NCI-H526 treated with DMSO at 0.1 percent for 48 hours (cell line): Measurements from ENCODE around the gene DYNLT2B.
"Not testable (repeated sequence)": the region's sequence is repeated elsewhere in the genome, so short reads cannot be mapped to it uniquely, and the experiment has no call there.

ENCODE experiments used
- DNase-seq: peaks from one replicate; lab custom pipeline; 2025; lab: John Stamatoyannopoulos, UW

The DYNLT2B gene

DNA sequence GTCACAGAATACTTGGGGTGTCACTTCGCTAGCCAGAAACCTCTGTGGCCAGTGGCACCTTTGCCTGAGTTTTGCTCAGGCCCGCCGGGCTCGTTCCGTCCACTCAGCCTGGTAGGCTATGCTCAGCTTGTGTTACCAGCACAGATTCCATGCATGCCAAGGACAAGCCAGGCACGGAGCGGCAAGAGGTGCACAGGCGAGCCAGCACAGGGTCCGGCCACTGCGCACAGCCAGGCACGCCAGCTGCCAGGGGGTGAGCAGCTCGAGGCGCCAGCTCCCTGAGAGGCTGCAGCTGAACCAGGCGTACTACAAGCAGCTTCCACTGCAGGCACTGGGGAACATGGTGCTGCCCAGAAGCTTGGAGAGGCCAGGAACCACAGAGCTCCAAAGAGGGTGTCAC, 45.2 kb downstream of the DYNLT2B start:
- DNase-seq, result no peak

DNA sequence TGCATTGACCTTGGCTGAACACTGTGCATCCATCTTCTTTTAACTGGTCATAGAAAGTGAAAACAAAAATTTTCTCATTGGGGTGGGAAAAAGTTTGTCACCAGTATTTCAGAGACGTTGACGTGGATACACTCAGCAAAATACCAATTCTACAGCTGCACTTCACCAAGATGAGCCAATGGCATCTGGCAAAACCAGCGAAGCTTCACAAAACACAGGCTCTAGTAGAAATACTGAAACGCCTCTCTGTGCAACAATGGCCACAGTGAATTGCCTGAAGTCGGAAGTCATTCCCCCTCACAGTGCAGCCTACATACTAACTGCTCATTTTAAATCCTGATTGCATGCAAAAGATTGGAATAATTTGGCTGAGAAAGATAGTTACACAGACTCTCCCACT, 47.5 kb downstream of the DYNLT2B start:
- DNase-seq, result no peak

DNA sequence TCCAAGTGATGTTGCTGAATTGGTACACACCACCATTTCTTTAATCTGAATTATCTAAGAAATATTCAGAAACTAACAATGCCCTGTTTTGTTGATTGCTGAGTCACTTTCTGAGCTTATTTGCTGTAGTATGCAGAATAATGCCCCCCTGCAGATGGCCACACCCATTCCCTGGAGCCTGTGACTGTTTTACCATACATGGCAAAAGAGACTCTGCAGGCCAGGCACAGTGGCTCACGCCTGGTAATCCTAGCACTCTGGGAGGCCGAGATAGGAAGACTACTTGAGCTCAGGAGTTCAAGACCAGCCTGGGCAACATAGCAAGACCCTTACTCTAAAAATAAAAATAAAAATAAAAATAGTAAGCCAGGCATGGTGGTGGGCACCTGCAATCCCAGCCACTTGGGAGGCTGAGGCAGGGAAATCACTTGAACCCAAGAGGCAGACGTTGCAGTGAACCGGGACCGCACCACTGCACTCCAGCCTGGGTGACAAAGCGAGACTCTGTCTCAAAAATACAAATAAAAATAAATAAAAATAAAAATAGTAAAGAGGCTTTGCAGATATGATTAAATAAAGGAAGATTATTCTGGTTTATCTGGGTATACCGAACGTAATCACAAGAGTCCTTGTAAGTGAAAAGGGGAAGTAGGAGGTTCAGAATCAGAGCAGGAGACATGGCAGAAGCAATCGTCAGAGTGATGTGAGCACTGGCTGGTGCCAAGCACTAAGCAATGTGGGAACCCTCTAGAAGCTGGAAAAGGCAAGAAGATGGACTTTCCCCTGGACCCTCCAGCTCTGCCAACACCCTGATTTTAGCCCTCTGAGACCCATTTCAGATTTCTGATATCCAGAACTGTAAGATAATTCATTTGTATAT, 49.5 kb downstream of the DYNLT2B start:
- no peak for DNase-seq

DNA sequence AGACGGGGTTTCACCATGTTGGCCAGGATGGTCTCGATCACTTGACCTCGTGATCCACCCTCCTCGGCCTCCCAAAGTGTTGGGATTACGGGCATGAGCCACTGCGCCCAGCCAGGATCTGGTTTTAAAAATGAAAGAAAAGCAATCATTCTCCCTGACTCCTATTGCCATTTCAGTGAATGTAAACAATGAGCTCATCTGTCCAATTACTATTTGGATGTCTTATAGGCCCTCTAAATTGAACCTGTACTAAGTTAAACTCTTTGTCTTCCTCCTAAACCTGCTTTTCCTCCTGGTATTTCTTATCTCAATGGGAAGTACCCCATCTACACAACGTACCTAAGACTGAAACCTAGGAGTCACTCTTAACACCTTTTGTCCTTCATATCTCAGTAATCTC, 54.2 kb downstream of the DYNLT2B start:
- DNase-seq, result no peak

DNA sequence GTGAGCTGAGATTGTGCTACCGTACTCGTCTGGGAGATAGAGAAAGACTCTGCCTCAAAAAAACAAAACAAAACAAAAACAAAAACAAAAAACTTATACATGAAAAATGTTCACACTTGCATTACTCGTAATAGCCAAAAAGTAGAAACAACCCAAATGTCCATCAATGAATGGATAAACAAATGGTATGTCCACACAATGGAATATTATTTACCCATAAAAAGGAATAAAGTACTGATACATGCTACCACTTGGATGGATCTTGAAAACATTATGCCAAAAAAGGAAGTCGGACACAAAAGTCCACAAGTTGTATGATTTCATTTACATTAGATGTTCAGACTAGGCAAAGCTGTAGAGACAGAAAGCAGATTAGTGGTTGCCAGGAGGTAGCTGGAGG, 57.3 kb downstream of the DYNLT2B start:
- no peak for DNase-seq

DNA sequence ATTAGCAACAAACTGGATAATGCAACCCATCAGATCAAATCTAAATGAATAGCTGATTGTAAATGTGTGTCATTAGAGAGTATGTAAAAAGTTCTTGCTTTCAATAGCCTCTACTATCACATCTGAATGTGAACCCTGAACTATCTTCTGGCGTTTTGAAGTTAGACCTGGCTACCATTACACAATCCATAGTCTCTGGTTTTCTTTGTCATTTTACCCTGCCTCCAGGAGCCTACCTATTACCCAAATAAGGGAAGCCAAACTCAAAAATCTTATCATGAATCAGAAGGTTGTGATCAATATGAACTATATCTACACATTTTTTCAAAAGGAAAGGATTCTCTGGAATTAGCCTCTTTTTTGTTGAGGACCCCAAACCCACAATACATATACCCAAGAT, 62.3 kb downstream of the DYNLT2B start:
- no peak for DNase-seq

DNA sequence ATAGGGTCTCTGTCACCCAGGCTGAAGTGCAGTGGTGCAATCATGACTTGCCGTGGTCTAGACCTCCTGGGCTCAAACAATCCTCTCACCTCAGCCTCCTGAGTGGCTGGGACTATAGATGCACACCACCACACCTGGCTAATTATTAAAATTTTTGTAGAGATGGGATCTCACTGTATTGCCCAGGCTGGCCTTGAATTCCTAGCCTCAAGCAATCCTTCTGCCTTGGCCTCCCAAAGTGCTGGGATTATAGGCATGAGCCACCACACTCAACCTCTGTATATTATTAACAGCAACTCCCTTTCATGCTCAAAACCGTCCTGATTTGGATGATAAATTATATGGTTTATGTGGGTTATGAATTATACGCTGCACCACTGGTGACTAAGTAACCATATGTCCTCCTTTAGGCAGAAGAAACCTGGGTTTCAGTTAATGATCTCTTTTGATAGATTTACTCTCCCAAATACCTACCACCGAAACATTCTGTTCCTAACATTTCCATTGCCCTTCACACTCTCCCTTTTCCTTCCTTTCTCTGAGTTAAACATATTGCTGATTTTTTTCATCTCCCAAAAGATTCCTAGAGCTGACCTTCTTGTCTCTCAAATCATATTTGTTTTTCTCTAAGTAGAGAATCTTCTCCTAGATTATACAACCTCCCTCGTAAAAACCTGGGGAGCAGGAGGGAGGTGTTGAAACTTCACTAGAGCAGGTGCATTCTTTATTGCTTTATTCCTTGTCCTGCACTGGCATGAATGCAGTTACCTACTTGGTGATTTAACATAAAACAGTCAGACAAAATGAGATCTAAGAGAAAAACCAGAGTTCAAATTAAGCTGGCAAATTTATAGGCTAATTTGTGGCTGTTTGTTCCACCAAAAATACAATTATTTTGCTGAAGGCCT, 63.4 kb downstream of the DYNLT2B start:
- DNase-seq, result no peak

DNA sequence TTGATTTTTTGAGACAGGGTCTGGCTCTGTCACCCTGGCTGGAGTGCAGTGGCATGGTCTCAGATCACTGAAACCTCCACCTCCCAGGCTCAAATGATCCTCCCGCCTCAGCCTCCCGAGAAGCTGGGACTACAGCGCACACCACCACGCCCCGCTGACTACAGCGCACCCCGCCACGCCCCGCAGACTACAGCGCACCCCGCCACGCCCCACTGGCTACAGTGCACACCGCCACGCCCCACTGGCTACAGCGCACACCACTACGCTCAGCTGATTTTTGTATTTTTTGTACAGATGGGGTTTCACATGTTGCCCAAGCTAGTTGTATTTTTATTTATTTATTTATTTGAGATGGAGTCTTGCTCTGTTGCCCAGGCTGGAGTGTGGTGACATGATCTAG, 66.1 kb downstream of the DYNLT2B start:
- DNase-seq, result no peak

DNA sequence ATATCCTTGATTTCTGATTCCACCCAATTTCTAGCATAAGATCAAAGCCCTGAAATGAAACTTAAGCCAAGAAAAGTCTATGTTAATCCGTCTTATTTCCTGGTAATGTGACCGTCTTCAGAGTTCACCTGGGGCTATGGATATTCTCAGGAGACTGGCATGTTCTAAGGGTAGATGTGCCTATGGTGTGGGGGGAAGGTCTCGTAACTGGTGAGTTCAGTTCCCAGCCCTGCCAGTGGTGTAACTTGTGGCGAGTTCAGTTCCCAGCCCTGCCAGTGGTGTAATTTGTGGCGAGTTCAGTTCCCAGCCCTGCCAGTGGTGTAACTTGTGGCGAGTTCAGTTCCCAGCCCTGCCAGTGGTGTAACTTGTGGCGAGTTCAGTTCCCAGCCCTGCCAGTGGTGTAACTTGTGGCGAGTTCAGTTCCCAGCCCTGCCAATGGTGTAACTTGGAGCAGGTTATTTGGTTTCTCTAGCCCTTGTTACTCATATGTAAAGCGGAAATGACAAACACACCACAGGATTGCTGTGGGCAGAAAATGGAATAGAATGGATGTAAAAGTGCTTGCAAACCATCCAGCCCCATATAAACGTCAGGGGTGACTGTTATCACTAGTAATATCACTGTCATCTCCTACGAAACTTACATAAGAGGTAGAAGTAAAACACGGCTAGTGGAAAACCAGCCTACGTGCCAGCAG, 71.3 kb downstream of the DYNLT2B start:
- no peak for DNase-seq

DNA sequence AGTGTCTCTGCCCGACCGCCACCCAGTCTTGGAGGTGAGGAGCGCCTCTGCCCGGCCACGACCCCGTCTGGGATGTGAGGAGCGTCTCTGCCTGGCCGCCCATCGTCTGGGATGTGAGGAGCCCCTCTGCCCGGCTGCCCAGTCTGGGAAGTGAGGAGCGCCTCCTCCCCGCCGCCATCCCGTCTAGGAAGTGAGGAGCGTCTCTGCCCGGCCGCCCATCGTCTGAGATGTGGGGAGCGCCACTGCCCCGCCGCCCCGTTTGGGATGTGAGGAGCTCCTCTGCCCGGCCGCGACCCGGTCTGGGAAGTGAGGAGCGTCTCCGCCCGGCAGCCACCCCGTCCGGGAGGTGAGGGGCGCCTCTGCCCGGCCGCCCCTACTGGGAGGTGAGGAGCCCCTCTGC, 73.9 kb downstream of the DYNLT2B start:
- not testable (repeated sequence) for DNase-seq

DNA sequence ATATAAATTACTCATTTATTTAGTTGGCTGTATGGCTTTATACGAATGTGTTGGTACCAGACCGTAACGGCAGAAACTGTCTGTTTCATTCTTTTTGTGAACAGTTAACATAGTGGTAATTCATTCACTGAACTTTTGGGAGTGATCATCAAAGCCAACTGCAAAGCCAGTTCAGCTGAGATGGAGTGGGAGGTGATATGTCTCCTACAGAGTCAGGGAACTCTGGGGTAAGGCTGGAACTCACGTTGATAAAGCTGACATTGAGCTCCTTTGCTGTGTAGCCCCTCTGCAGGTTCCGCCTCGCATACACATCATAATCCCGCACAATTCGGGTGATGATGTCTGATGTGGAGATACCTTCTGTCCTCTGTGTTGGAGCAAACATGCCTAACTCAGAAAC, 76.3 kb downstream of the DYNLT2B start:
- no peak for DNase-seq
